Cardiac muscle cell (in vitro differentiated cells and primary cell): ENCODE measurements around the gene C2orf81. TPM values are rescaled to one million over a fixed set of nuclear protein-coding genes. Genes with fewer than 3 reads are reported as not detected.

Experiments
- DNase-seq, 2 donors: peaks; one replicate each; pipeline versions ENCODE4 v3.0.0 to v3.0.0-alpha.2; 2010 to 2017; ENCODE audit warnings: low read depth in 1 of 2, low spot score in 1 of 2
- H3K27ac ChIP-seq: fragments of 200-600 bp; sonication (generic); 2 replicates; pipeline ENCODE4 v1.5.1; 2016
- H3K27me3 ChIP-seq: fragments of 200-600 bp; sonication (generic); 2 replicates; pipeline ENCODE4 v1.6.0; 2016; ENCODE audit warnings: control low read depth
- H3K36me3 ChIP-seq: fragments of 200-600 bp; sonication (generic); 2 replicates; pipeline ENCODE4 v1.5.1; 2016; ENCODE audit warnings: control low read depth
- H3K4me1 ChIP-seq: fragments of 200-600 bp; sonication (generic); 2 replicates; pipeline ENCODE4 v1.8.1; 2017; ENCODE audit warnings: low read depth, mild to moderate bottlenecking, mixed run types
- H3K4me3 ChIP-seq: fragments of 200-600 bp; sonication (generic); 2 replicates; pipeline ENCODE4 v1.5.1; 2016; ENCODE audit warnings: mild to moderate bottlenecking
- H3K9me3 ChIP-seq: fragments of 200-600 bp; sonication (generic); 2 replicates; pipeline ENCODE4 v1.5.1; 2017; ENCODE audit warnings: low read depth, mild to moderate bottlenecking, control low read depth
- polyA plus RNA-seq: library from polyadenylated mRNA; unstranded; fragments of >200 nt; fragmentation: Nextera tagmentation; extraction: Ambion mirVana; gene quantifications from 2 replicates; pipeline ENCODE4 v1.2.1, GENCODE V29; 2016
- total RNA-seq: library from RNA; depleted of rRNA; stranded (reverse); fragments of >200 nt; gene quantifications from 2 replicates; pipeline ENCODE4 v1.2.3, GENCODE V29; 2016
- TF ChIP-seq, protein P1 (sequence below): IDR thresholded peaks from 2 replicates; pipeline ENCODE4 v1.5.1; 2012; ENCODE audit warnings: low read depth, mild to moderate bottlenecking, low read length

C2orf81 gene
- total and polyA plus RNA-seq, 2 experiments from 2014 or later = 7.1 to 9.5 TPM

DNA sequence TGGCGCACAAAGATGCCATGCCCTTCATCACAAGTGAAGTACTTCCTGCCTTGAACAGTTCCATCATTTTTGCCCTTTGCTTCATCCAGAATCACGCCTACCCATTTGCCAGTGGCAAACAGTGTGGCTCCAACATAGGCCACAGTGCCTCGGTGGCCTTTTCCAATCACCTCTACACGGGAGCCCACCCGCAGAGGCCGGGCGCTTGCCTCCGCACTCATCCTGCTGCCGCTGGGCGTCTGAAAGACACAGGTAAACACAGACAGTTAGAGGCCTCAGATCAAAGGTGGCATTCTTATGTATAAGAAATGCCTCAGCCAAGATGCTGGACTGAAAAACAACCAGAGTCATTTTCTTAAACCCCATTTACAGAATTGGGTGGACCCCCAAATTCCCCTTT is 43.4 kb downstream of the C2orf81 start:
- Histone ChIP-seq H3K4me1 (peaks cover 50% of the 10 kb centered on the region), H3K27me3 (no peaks in the 10 kb centered on the region), H3K9me3 (no peaks in the 10 kb centered on the region), H3K36me3 (peaks cover 9% of the 10 kb centered on the region), H3K4me3 (no peak overlapping the region), H3K27ac (no peak overlapping the region)
- no peak for DNase-seq
- TF ChIP-seq, protein P1, sequence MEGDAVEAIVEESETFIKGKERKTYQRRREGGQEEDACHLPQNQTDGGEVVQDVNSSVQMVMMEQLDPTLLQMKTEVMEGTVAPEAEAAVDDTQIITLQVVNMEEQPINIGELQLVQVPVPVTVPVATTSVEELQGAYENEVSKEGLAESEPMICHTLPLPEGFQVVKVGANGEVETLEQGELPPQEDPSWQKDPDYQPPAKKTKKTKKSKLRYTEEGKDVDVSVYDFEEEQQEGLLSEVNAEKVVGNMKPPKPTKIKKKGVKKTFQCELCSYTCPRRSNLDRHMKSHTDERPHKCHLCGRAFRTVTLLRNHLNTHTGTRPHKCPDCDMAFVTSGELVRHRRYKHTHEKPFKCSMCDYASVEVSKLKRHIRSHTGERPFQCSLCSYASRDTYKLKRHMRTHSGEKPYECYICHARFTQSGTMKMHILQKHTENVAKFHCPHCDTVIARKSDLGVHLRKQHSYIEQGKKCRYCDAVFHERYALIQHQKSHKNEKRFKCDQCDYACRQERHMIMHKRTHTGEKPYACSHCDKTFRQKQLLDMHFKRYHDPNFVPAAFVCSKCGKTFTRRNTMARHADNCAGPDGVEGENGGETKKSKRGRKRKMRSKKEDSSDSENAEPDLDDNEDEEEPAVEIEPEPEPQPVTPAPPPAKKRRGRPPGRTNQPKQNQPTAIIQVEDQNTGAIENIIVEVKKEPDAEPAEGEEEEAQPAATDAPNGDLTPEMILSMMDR = no peak

DNA sequence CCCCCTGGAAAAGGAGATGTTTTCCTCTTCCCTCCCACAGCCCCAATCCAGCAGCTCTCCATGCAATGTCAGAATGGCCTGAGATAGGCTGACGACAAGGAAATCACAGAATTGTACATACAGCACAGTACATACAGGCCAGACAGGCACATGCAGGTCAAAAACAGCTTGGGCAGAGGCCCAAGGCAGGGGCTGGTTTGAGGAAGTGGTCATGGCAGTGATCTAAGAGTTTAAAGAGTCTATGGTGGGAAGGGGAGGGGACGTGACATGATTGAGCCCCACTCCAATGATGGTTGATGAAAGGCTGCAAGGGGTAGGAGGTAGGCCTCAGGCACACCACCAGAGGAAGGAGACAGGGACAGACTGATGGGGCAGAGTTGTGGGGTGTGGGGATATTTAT is 45.6 kb downstream of the C2orf81 start:
- no peak overlapping the region for H3K4me3 ChIP-seq
- no peaks in the 10 kb centered on the region for H3K27me3 ChIP-seq
- H3K4me1 ChIP-seq = peaks cover 42% of the 10 kb centered on the region
- TF ChIP-seq, protein P1 = no peak
- DNase-seq = no peak
- no peak overlapping the region for H3K27ac ChIP-seq
- H3K36me3 ChIP-seq = peaks cover 9% of the 10 kb centered on the region
- no peaks in the 10 kb centered on the region for H3K9me3 ChIP-seq

DNA sequence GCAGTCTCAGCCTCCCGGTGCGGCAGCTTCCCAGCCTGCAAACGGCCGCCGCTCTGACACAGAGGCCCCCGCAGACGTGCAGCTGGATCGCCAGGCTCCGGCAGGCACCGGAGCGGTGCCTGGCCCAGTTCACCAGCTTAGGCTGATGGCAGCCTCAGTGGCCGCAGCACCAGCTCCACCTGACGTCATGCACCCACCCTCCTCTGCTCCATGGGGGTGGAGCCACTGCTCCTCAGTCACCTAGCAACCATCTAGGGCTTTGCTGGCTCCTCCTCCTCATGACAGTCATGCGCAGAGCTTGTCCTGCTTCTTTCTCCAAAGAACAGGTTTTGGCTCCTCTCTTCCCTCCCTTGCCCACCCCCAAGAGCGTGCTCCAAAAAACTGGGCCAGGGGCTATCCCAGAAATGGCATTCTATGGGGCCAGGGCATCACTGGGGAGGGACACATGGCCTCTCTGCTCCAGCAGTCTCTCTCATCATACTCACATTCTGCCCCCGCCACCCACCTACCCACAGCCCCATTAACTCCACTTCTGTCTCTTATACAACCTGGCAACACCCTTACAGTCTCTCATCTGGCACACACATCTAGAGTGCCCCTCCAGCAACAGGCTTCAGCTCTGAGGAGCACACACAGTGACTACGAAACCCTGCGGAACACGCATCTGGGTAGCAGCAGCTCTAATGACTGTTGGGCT is 46.8 kb downstream of the C2orf81 start:
- peak; percentile 78 to 89 for DNase-seq
- Histone ChIP-seq H3K4me3 (peak overlapping the region; percentile 20), H3K4me1 (peaks cover 35% of the 10 kb centered on the region), H3K9me3 (no peaks in the 10 kb centered on the region), H3K27ac (peak overlapping the region; percentile 67), H3K27me3 (no peaks in the 10 kb centered on the region), H3K36me3 (peaks cover 17% of the 10 kb centered on the region)
- TF ChIP-seq, protein P1 = no peak

DNA sequence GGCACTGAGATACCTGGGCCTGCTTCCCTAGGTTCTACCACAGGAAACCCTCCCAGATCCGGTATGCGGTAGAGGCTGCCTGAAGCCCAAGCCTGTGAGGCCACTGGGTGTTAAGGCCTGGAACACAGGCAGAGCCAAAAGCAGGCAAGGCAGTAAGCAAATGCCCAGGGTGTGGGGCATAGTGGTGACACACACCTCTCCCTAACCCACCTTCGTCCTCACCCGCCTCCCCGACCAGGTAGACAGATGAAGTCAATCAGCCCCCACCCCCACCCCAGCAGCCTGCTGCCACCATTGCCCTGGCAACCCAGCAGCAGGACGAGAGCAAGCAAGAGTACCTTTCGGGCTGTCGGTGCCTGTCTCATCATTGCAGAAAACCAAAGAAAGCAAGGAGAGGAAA is 47.4 kb downstream of the C2orf81 start:
- Histone ChIP-seq H3K9me3 (no peaks in the 10 kb centered on the region), H3K4me1 (peaks cover 28% of the 10 kb centered on the region), H3K36me3 (peaks cover 22% of the 10 kb centered on the region), H3K27ac (peak overlapping the region; percentile 54), H3K27me3 (no peaks in the 10 kb centered on the region), H3K4me3 (peak overlapping the region; percentile 20)
- TF ChIP-seq, protein P1 = no peak
- no peak for DNase-seq

DNA sequence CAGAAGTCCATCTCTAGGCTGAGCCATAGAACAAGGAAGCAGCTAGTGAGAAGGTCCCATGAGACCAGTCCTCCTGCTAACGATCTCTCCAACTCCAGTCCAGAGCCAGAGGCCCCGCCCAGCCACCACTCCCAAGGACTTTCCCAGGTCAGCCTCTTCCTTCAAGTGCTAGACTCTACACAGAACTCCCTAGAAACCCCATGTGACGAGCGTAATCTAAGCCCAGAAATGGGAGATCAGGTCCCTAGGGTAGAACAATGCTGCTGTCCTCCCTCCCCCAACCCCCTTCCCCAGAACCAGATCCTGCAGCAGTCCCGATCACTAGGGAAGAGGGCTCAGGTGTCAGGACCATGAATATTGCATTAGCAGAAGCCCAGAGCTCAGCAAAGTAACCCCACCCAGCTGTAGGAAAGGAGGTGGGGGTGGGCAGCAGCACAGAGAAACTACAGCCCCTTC is 48.2 kb downstream of the C2orf81 start:
- H3K4me3 ChIP-seq = no peak overlapping the region
- peak; percentile 27 to 42 for DNase-seq
- TF ChIP-seq, protein P1 = no peak

More for the DNA sequence above, 48.2 kb downstream of the C2orf81 start:
- Histone ChIP-seq H3K4me1 (peaks cover 22% of the 10 kb centered on the region), H3K9me3 (no peaks in the 10 kb centered on the region), H3K27ac (peak overlapping the region; percentile 6), H3K36me3 (peaks cover 29% of the 10 kb centered on the region), H3K27me3 (no peaks in the 10 kb centered on the region)
